ENCODE data around the gene CAV1. TPM values are rescaled to one million over a fixed set of nuclear protein-coding genes. Genes with fewer than 3 reads are reported as not detected.

CAV1 gene, protein sequence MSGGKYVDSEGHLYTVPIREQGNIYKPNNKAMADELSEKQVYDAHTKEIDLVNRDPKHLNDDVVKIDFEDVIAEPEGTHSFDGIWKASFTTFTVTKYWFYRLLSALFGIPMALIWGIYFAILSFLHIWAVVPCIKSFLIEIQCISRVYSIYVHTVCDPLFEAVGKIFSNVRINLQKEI
- total RNA-seq (2022; extraction: Qiagen RNA extraction) = 550 to 708 TPM (median 658 TPM) in 5 replicates

DNA sequence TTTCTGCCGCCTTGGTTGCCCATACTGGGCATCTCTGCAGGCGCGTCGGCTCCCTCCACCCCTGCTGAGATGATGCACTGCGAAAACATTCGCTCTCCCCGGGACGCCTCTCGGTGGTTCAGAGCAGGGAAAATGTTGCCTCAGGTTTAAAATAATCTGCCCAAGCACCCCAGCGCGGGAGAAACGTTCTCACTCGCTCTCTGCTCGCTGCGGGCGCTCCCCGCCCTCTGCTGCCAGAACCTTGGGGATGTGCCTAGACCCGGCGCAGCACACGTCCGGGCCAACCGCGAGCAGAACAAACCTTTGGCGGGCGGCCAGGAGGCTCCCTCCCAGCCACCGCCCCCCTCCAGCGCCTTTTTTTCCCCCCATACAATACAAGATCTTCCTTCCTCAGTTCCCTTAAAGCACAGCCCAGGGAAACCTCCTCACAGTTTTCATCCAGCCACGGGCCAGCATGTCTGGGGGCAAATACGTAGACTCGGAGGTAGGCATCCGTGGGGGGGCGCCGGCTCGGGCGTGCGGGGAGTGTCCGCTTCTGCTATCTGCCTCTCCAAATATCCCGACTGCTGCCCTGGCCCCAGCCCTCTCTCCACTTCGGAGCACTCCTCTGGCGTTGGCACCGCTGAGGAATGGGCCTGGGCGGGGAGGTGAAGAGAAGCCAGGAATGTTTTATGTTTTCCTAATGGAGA, at the start of gene CAV1:
Gene CAV1, plus strand, starts transcription at position 428 of the 689 bp plus-strand sequence. Its CDS starts 27 bp downstream, at position 455.

DNA sequence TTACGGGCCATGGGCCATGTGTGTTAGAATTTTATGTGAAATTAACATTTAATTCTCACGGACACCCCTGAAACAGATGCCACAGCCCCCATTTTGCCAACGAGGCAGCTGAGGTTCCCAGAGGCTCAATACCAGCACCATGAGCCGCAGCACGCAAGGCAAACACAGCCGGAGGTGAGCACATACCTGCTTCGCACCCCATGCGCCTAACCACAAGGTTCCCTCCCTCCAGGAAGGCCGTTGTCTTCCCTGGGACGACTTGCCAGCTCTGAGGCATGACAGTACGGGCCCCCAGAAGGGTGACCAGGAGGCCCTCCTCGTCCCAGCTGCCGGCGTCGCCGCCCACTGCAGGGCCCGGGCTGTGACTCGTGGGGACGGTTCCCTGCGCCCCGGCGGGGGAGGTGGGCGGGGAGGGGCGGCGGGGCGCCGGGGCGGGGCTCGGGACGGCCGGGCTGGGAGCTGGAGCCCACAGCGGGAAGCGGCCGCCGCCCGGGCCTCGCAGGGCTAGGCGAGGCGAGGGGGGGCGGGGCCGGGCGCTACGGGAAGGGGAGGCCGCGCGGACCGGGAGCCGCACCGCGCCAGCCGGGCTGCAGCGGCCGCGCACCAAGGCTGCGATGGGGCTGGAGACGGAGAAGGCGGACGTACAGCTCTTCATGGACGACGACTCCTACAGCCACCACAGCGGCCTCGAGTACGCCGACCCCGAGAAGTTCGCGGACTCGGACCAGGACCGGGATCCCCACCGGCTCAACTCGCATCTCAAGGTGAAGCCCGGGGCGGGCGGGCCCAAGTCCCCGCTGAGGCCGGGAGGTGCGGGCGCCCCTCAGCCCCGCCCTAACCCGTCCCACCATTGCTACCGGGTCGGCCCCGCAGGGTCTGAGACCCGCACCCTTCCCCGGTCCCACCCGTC, 25.4 kb upstream of the CAV1 start, which contains the start of gene CAV2:
Gene CAV2, plus strand, starts transcription at position 571 of the 910 bp plus-strand sequence. Its CDS starts 44 bp downstream, at position 615.

Other genes starting within 250 kb of the CAV1 start
- gene CAV2, start 25.3 kb upstream of the CAV1 start, total RNA-seq (2022; extraction: Qiagen RNA extraction) = 164 to 209 TPM (median 188 TPM) in 5 replicates
- gene MET, start 147.2 kb downstream of the CAV1 start, total RNA-seq (2022; extraction: Qiagen RNA extraction) = 60.6 to 91.7 TPM (median 72.1 TPM) in 5 replicates